ENCODE measurements around the gene ZNF541.

GRCh38 chr19:47609906-47610894 is 37.3 kb upstream of the ZNF541 start:
- no peak for TF ChIP-seq FOXP4 (CRISPR knock-in tag; IDR thresholded peaks at IDR 0.05)
- no peak for TF ChIP-seq CTCF (IDR thresholded peaks at IDR 0.05)
- no peak for TF ChIP-seq IRF1 (CRISPR knock-in tag; IDR thresholded peaks at IDR 0.05)
- no peak for TF ChIP-seq MLX (CRISPR knock-in tag; IDR thresholded peaks at IDR 0.05)
- no peak for TF ChIP-seq ATF3 (CRISPR knock-in tag; conservative IDR thresholded peaks at IDR 0.05)
- TF ChIP-seq NFYB (CRISPR knock-in tag; conservative IDR thresholded peaks at IDR 0.05; ENCODE audit: low read depth): no peak
- no peak for TF ChIP-seq CREB1 (CRISPR knock-in tag; IDR thresholded peaks at IDR 0.05)
- TF ChIP-seq JUN (CRISPR knock-in tag; IDR thresholded peaks at IDR 0.05): no peak
- no peak; the same call in 1 of the 2 replicates for TF ChIP-seq HMGXB4 (CRISPR knock-in tag; IDR thresholded peaks at IDR 0.05)
- TF ChIP-seq ATF2 (CRISPR knock-in tag; IDR thresholded peaks at IDR 0.05; ENCODE audit: borderline replicate concordance, low read depth): no peak
- no peak for TF ChIP-seq ZBTB43 (CRISPR knock-in tag; IDR thresholded peaks at IDR 0.05)
